MM.1S (cell line): Measurements from ENCODE around the gene MADD.

Experiments used
- EZH2 ChIP-seq: fragments of 300-600 bp; sonication (generic); optimal IDR thresholded peaks from 2 replicates; pipeline ENCODE3; 2017; ENCODE audit warnings: low read depth, mild to moderate bottlenecking, antibody characterized with exemption, low read length, mixed read lengths
- TF ChIP-seq, protein P1 (sequence below): fragments of 300-600 bp; sonication (generic); IDR thresholded peaks from 2 replicates; pipeline ENCODE4 v1.5.1; 2016; ENCODE audit warnings: antibody characterized with exemption, low read length, mixed read lengths

DNA sequence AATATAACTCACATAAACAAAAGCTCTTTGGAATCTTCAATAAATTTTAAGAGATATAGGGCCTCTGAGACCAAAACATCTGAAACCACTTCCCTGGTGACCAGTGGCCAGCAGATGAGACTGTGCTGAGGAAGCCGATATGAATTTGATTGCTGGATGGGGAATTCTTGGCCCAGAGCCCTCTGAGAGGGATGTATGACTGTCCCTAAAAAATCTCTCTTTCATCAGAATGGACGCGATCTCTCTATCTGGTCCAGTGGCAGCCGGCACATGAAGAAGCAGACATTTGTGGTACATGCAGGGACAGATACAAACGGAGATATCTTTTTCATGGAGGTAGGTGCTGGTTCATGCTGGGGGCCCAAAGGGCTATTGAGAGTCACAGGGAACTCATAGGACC, 45.1 kb downstream of the MADD start:
- TF ChIP-seq, protein P1, sequence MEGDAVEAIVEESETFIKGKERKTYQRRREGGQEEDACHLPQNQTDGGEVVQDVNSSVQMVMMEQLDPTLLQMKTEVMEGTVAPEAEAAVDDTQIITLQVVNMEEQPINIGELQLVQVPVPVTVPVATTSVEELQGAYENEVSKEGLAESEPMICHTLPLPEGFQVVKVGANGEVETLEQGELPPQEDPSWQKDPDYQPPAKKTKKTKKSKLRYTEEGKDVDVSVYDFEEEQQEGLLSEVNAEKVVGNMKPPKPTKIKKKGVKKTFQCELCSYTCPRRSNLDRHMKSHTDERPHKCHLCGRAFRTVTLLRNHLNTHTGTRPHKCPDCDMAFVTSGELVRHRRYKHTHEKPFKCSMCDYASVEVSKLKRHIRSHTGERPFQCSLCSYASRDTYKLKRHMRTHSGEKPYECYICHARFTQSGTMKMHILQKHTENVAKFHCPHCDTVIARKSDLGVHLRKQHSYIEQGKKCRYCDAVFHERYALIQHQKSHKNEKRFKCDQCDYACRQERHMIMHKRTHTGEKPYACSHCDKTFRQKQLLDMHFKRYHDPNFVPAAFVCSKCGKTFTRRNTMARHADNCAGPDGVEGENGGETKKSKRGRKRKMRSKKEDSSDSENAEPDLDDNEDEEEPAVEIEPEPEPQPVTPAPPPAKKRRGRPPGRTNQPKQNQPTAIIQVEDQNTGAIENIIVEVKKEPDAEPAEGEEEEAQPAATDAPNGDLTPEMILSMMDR: no peak
- no peak for TF ChIP-seq EZH2
